Measurements from ENCODE around the gene SPATA9.
"Not testable (repeated sequence)": the region's sequence is repeated elsewhere in the genome, so short reads cannot be mapped to it uniquely, and the experiment has no call there.

The SPATA9 gene

GRCh38 chr5:95715799-95716461 is 33.1 kb upstream of the SPATA9 start:
- DNase-seq, result no peak

GRCh38 chr5:95713960-95714710 is 31.3 kb upstream of the SPATA9 start:
- DNase-seq, result no peak

GRCh38 chr5:95713246-95713645 is 30.5 kb upstream of the SPATA9 start:
- DNase-seq, result not testable (repeated sequence)

DNA sequence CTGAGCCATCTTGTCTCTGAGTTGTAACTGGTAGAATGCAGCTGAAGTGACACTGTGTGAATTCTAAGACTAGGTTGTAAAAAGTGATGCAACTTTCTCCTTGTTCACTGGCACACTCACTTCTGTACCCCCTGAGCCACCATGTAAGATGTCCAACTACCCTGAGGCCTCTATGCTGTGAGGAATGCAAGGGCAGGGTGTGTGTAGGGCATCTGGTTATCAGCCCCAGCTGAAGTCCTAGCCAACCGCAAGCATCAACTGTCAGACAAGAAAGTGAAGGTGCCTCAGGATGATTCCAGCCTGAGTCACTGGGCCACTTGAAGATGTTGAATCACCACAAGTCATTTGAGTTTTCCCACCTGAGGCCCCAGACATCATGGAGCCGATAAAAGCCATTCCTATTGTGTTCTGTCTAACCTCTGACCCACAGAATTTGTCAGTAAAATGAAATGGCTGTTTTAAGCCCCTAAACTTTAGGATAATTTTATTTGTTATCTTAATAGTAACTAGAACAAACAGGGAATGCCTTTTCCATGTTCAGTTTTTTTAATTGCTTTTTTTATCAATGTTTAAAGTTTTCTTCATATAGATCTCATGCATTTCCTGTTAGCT is 29.7 kb upstream of the SPATA9 start:
- peak; percentile 34 for DNase-seq

DNA sequence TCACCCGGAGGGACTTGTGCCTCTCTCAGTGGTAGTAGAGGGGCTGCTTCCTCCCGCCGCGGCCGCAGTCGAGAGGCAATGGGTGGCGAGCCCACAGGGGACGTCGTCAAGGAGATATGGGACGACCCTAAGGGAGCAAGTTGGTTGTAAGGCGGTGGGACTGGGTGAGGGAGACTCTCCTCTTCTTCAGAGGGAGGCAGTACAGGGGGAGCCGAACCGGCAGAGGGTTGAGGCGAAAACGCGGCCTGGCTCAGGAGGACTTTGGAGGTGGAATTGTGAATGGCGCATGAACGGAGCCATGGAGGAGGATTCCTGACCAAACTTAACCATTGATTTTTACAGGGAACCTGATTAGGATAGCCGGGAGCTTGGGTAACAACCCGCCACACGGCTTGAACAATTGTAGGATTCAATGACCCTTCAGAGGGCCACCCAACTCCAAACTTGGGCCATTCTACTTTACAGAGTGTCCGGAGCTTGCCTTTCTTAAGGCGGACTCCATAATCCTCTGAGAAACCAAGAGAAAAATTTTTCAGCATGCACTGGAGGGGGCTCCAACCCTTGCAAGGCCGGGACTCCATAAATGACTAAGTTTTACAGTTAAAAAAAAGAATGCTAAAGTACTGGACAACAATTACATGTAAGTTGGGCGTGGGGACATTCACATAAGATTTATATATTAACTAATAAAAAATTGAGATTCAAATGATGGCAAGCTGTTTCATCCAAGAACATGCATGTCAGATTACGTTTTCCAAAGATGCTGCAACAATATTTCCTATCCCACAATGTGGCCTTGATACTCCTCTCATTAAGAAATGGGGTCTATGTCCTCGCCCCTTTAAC is 28.9 kb upstream of the SPATA9 start:
- no peak for DNase-seq

- not testable (repeated sequence) for DNase-seq
Observed at GRCh38 chr5:95710651-95711500, 28.1 kb upstream of the SPATA9 start.

- no peak for DNase-seq
Observed at GRCh38 chr5:95709967-95710650, 27.3 kb upstream of the SPATA9 start.

DNA sequence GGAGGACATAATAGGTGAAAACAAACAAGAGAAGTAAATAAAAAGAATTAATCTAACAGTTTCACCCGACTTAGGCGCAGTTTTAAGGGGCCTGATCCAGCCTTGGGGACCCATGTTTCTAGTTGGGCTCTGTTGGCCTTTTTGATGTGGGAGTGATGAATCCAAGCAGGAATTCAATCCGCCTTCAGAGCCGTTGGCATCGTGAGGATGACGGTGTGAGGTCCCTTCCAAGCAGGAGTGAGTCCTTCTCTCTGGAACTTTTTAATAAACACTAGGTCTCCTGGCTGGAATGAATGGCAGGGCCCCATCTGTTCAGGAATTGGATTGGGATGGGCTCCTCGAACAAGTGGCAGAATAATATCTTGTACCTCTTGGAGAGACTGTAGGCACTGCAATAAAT is 26.1 kb upstream of the SPATA9 start:
- no peak for DNase-seq

DNA sequence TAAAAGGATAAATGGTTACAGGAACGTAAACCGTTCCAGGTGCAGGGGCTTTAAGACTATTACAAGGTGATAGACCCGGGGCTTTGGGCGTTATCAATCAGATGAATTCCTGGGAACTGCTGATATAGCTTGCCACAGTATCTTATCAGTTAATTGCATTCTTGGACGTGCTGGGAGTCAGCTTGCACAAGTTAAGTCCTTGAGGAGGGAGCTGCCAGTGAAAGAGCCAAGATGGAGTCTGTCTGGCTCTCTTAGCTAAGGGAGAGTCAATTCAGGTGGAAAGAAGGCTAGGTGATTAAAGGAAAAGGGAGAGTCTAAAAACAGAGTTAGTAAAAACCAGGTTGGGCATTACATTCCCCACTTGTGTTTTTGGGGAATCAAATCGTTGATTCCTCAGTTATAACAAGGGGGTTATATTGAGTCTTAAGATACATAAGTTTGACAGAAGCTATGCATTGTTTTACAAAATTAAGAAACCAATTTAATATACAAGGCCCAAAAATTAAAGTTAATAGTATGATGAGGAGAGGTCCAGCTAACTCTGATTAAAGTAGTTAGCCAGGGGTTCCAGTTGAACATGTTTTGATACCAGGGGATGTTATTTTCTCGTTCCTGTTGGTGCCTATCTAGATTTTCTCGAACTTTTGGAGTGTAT is 24.9 kb upstream of the SPATA9 start:
- not testable (repeated sequence) for DNase-seq

DNA sequence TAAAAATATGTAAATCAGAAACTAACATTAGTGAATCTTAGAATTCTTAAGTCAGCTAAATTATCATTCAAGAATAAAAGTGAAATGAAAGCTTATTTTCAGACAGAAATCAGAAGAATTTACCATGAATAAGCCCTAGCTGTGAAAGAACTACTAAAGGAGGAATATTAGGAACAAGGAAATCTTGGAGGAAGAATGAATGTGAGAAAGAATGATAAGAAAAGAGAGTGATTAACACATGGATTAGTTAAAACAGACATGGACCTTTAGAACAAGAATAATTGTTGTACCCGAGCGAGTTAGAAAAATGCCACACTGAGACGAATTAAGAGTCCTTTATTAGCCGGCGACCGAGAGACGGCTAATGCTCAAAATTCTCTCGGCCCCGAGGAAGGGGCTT is 24.3 kb upstream of the SPATA9 start:
- DNase-seq, result no peak

DNA sequence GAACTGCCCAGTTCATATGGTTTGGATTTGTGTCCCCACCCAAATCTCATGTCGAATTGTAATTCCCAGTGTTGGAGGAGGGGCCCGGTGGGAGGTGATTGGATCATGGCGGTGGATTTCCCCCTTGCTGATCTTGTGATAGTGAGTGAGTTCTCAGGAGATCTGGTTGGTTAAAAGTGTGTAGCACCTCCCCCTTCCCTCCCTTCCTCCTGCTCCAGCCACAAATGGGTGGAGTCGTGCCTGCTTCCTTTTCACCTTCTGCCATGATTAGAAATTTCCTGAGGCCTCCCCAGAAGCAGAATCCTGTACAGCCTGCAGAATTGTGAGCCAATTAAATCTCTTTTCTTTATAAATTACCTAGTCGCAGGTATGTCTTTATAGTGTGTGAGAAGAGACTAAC is 23.4 kb upstream of the SPATA9 start:
- DNase-seq, result not testable (repeated sequence)

GRCh38 chr5:95704150-95704549 is 21.4 kb upstream of the SPATA9 start:
- no peak for DNase-seq

GRCh38 chr5:95701074-95701473 is 18.3 kb upstream of the SPATA9 start:
- no peak for DNase-seq

GRCh38 chr5:95699337-95699736 is 16.5 kb upstream of the SPATA9 start:
- DNase-seq, result no peak

DNA sequence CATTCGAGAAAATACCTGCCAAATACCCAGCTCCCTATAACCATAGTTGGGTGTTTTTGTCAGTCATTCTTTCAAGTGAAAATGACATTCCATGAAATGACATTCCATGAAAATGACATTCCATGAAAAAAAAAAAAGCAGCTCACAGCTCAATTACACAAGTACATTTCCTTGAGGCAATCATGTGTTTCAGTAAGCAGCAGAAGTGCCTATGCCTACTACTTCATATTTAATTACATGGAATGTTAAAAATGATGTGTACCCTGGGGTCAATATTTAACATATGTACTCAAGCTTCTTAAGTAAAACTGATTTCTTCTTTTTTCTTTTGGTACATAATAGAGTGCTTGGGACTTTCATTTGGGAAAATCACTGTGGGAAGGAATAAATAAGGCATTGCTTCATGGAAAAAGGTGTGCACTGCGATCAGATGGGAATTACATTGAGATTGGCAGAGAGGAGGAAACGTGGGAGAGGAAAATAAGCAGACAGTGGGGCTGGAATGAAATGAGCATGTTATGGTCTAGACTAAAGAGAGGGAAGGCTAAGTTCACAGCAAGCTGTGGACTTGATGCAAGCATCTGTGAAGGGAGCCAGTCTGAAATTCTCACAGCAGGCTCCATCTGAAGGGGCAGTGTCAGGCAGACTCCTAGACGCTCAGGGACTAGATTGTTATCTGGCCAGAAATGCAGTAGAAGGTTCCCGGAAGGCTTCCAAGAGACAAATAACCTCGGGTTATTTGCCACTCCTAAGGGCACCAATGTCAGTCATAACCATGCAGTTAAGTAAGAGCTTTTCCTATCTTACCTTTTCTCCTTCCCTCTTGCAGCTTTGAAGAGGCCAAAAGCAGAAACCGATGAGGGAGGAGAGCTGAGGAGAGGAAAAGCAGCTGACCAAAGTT is 15.2 kb upstream of the SPATA9 start:
- no peak for DNase-seq

DNA sequence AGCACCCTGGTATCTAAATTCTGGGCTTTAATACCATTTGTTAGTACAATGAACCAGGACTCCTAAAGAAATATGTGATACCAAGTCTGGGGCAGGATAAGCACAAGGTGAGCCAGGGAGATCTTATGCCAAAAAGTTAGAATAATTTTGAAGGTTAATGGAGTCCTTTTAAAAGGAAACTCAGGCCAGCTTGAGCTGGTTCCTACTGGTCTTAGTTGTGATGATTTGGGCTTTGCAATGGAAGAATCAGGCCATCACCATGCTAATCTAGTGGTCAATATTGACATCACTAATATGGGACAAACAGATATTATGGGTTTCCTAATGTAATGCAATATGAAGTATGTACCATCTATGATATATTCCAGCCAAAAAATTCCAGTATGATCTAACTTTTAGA is 7.5 kb upstream of the SPATA9 start:
- no peak for DNase-seq

DNA sequence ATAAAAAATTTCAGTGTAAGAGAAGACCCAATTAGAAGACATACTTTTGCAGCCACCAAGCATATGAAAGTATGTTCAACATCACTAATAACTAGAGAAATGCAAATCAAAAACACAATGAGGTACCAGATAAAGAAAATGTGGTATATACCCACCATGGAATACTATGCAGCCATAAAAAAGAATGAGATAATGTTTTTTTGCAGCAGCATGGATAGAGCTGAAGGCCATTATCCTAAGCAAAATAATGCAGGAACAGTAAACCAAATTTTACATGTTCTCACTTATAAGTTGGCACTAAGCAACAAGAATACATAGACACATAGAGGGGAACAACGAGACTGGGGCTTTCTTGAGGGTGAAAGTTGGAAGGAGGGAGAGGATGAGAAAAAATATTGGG is 6.9 kb upstream of the SPATA9 start:
- DNase-seq, result no peak

DNA sequence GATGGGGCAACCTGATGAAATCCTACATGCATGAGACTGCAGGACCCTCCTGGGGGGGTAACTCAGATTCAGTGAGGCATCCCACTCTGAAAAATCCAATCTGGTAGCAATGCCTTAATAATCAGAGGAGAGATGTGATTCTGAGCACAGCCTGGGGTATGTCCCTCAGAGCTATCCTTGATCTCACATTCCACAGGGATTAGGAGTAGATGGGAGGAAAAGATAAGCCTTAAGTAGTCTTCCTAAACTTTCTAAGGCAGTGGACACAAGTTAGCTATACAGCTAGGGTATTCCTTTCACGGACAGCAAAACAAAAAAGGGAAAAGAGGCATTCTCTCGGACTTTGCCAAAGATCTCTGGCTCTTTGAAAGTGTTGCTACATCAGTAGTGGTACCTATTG is 3.9 kb upstream of the SPATA9 start:
- no peak for DNase-seq

DNA sequence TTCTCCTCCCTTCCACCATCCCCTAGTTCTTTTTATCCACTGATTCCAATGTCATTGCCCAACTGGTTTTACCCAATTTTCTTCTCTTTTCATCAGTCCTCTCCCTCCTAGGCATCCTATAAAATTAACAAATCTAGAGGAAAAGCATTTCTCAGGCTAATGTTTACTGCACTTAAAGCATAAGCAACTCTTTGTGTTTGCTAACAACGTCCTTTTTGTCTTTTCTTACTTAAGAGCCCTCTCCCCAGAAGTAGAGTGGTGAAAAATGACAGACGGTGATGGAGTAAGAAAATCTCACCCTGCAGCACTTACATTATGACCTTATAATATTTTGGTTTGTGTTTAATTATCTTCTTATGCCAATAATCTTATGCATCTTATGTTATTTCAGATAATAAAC is 1.6 kb upstream of the SPATA9 start:
- DNase-seq, result no peak

- no peak for DNase-seq
Observed at GRCh38 chr5:95673081-95673480, 9.7 kb downstream of the SPATA9 start.
